ENCODE data around the gene CDK5.
"Not testable (repeated sequence)": the region's sequence is repeated elsewhere in the genome, so short reads cannot be mapped to it uniquely, and the experiment has no call there.

Gene CDK5

DNA sequence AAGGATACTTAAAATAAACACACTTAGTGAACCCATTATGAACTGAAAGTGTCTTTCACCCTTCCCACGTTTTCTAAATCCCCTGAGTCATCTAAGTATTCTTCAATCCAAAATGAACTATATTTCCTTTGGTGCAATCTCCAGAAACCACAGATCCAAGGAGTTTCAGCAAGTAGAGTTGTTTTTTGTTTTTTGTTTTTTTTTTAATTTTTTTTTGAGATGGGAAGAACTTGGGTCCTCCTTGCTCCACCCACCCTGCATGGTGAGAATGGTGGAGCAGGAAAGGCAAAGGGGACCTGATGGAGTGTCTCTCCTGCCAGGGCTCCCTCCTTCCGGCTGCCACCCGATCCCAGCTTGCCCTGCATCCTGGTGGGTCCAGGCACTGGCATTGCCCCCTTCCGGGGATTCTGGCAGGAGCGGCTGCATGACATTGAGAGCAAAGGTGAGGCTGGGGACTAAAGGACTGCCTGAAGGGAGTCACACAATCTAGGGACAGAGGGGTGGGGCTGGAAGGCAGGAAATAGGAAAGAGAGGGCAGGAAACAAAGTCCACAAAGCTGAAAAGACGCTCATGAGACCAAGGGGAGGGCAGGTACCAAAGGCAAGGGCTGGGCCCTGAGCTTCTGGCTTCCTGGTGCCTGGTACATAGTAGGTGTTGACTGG, 45.5 kb downstream of the CDK5 start:
- peak; percentile 51 for DNase-seq

DNA sequence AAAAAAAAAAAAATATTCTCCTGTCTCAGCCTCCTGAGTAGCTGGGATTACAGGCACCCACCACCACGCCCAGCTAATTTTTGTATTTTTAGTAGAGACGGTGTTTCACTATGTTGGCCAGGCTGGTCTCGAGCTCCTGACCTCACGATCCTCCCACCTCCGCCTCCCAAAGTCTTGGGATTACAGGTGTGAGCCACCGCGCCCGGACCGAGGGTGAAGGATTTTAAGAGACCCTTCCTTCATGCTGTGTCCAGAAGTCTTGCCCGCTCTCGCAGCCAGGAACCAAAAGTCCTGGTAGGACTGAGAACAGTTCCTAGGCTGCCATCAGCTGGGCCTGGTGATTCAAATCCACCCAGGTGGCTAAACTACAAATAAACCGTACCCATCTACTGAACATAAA, 46.1 kb downstream of the CDK5 start:
- DNase-seq: not testable (repeated sequence)

DNA sequence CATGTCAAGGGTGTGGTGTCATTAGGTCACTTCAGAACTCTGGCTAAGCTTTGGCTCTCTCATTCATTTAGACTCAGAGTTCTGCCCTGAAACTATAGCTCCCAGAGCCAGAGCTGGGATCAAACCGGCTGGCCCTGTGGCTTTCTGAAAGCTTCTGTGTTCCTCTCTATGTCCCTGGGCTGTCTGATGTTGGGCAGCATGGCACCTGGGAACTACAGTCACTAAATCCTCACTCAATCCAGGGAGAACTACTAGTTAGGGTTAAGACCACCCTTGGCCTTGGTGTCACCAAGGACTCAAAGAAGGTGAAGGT, 46.6 kb downstream of the CDK5 start:
- DNase-seq: no peak

DNA sequence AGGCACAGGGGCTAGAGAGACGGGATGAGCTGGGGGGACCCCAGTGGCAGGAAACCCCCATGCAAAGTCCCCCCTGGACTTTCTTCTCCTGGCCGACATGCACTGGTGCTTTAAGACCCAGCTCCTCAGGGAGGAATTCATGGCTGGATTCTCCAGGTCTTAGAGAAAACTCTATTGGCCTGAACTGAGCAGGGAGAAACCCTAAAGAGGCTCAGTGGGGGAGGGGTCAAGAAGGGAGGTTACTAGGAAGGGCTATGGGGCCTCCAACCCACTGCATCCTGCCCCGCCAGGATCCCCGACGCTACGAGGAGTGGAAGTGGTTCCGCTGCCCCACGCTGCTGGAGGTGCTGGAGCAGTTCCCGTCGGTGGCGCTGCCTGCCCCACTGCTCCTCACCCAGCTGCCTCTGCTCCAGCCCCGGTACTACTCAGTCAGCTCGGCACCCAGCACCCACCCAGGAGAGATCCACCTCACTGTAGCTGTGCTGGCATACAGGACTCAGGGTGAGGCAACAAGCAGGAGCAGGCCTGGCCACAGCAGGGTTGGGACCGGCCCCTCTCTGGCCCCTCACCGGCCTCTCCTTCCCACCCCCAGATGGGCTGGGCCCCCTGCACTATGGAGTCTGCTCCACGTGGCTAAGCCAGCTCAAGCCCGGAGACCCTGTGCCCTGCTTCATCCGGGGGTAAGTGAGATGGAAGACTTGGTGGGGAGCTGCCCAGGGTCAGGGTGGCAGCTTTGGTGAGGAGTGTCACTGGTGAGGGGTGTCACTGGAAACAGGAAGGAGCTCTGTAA, 47.2 kb downstream of the CDK5 start:
- no peak for DNase-seq

DNA sequence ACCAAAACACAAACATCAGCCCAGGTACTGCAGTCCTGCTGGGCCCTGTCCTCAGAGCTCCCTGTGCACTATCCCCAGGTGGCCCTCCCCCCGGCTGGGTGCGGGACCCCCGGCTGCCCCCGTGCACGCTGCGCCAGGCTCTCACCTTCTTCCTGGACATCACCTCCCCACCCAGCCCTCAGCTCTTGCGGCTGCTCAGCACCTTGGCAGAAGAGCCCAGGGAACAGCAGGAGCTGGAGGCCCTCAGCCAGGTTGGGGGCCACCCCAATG, 47.7 kb downstream of the CDK5 start:
- DNase-seq: no peak

DNA sequence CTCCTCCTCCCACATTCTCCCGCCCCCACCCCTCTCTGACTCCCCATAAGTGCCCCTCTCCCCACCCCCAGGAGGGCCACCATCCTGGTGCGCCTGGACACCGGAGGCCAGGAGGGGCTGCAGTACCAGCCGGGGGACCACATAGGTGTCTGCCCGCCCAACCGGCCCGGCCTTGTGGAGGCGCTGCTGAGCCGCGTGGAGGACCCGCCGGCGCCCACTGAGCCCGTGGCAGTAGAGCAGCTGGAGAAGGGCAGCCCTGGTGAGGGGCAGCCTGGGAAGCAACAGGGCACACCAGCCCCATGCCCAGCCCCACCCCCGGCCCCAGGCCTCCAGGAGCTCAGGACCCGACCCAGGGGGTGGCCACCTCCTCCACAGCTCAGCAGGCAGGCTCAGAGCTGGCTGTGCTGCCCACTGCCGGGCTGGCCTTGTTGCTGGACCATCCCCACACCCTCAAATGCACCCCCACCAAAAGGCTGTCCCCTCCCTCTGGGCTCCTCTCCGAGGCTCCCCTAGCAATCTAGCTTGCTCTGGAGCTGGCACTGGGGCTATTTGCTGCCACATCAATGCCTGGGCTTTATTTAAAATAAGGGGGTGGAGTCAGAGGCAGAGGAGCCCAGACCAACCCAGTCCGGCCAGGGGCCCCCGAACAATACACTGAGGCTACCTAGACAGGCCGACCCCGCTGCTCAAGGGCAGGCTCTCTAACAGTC, 48.2 kb downstream of the CDK5 start:
- DNase-seq: no peak

DNA sequence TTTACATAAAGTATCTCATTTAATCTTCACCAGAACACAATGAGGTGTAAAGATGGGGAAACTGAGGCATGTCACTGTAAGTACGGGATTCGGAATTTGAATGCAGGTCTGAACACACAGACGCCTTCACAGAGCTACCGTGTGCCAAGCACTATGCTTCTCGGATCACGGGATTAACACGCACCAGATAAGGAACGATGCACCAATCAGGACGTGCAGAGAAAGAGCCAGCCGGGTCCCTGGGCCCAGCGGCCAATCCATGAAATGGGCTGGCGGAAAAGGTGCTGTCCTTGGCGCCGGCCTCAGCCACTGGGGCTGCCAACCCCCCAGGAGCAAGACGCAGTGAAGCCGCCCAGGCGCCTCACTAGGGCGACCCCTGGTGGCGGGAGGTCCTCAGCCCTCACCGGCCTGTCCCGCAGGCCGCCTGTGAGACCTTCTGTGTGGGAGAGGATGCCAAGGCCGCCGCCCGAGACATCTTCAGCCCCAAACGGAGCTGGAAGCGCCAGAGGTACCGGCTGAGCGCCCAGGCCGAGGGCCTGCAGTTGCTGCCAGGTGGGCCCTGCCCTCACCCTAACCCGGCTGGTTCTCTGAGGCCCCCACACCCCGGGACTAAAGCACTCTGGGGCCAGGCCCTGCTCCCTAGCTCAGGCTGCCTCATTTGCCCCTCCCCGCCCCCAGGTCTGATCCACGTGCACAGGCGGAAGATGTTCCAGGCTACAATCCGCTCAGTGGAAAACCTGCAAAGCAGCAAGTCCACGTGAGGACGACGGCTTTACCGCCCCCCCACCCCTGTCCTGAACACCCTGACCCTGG, 49.0 kb downstream of the CDK5 start:
- DNase-seq: no peak

DNA sequence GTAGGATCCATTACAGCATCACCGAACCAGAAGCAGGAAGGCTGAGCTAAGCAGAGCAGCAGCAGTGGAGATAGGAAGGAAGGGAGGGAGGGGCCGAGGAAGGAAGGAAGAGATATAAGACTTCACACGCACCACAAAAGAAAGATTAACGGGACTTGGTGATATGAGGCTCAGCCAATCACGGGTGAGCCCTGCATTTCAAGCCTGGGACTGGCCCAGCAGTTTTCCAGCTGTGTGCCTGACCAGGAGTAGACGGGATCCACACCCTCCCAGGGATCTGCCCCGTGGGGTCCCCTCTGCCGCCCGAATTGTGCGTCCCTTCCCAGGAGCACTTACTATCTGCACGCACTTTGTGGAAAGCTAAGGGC, 49.6 kb downstream of the CDK5 start:
- DNase-seq: no peak

DNA sequence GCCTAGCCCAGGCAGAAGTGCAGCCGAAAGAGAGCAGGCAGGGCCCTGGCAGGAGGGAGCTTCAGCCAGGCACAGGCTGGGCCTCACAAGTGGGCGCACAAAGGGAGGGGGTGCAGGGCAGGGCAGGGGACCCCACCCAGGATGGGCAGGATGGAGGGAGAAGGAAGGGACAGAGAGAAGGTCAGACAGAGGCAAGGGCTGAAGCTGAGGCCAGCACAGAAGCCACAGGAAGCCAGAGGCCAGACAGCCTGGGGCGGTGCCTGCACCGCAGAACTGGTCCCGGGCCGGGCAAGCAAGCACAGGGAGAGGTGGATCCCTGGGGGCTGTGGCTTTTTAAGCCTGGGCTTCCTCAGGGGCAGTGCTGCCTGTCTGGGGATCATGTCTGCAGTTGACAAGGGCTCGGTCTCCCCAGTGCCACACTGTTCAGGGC, 50.2 kb downstream of the CDK5 start:
- DNase-seq: no peak

DNA sequence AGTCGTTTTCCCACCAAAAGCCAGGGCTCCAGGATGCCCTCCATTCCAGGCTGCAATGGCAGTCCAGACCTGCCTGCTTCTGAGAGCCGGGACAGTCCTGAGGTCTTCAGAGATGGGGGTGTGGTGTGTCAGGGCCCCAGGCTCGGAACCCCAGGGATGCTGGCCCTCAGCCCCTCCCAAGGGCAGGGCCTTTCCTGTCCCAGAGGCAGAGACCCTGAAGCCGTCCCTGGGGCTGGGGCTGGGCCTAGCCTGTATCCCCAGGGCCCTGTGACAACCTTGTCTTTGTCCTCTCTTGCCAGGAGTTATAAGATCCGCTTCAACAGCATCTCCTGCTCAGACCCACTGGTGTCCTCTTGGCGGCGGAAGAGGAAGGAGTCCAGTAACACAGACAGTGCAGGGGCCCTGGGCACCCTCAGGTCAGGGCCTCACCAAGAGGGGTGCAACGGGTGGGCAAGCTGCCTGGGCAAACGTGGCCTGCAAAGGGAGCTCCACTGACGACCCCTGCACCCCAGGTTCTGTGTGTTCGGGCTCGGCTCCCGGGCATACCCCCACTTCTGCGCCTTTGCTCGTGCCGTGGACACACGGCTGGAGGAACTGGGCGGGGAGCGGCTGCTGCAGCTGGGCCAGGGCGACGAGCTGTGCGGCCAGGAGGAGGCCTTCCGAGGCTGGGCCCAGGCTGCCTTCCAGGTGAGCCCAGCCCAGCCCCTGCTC, 51.0 kb downstream of the CDK5 start:
- DNase-seq: no peak

DNA sequence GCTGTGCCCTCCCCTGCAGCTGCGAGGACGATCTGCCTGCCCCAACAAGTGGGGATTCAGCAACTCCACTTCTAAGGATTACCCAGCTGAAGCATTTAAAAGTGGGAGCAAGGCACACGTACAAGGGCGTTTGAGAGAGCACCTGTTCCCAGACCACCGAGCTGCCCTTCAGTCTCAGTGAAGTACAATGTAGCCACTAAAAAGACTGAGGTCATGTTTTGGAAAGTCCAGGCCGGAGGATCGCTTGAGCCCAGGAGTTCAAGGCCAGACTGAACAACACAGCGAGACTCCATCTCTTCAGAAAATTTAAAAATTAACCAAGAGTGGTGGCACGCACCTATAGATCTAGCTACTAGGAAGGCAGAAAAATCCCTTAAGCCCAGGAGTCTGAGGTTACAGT, 52.1 kb downstream of the CDK5 start:
- DNase-seq: no peak
